Endothelial cell of umbilical vein (primary cell): ENCODE measurements around the gene S100A13.

ENCODE experiments used
- FOS ChIP-seq: IDR thresholded peaks from 2 replicates; pipeline ENCODE4 v1.6.1; 2011; ENCODE audit warnings: mild to moderate bottlenecking, low read length, moderate library complexity, borderline replicate concordance; ENCODE audit not compliant: insufficient read depth
- JUN ChIP-seq: IDR thresholded peaks from 2 replicates; pipeline ENCODE4 v1.6.1; 2011; ENCODE audit warnings: borderline replicate concordance, low read depth; ENCODE audit not compliant: insufficient read length, insufficient read depth
- MYC ChIP-seq: IDR thresholded peaks from one replicate; pipeline ENCODE4 v1.6.1; 2011; ENCODE audit warnings: mild to moderate bottlenecking, low read depth, low read length
- POLR2A ChIP-seq: IDR thresholded peaks from 2 replicates; pipeline ENCODE4 v1.6.1; 2012; ENCODE audit warnings: low read depth, mild to moderate bottlenecking, control low read depth, low read length
- POLR2AphosphoS5 ChIP-seq: IDR thresholded peaks from 2 replicates; pipeline ENCODE4 v1.6.1; 2012; ENCODE audit warnings: low read depth, mild to moderate bottlenecking, control low read depth, low read length, moderate library complexity; ENCODE audit not compliant: insufficient read depth
- TF ChIP-seq, protein P1 (sequence below), 2 donors: IDR thresholded peaks; 1 replicate in 1 of 2; 2 replicates in 1 of 2; pipeline ENCODE4 v1.5.1; 2011; ENCODE audit warnings: low read length in 2 of 2, mild to moderate bottlenecking in 2 of 2, moderate library complexity in 2 of 2, control low read depth in 1 of 2, inconsistent platforms in 1 of 2, low read depth in 1 of 2; ENCODE audit not compliant: insufficient read depth in 1 of 2; ENCODE audit errors: extremely low read depth in 1 of 2

GRCh38 chr1:153655333-153655732, 28.0 kb upstream of the S100A13 start:
- TF ChIP-seq, protein P1, sequence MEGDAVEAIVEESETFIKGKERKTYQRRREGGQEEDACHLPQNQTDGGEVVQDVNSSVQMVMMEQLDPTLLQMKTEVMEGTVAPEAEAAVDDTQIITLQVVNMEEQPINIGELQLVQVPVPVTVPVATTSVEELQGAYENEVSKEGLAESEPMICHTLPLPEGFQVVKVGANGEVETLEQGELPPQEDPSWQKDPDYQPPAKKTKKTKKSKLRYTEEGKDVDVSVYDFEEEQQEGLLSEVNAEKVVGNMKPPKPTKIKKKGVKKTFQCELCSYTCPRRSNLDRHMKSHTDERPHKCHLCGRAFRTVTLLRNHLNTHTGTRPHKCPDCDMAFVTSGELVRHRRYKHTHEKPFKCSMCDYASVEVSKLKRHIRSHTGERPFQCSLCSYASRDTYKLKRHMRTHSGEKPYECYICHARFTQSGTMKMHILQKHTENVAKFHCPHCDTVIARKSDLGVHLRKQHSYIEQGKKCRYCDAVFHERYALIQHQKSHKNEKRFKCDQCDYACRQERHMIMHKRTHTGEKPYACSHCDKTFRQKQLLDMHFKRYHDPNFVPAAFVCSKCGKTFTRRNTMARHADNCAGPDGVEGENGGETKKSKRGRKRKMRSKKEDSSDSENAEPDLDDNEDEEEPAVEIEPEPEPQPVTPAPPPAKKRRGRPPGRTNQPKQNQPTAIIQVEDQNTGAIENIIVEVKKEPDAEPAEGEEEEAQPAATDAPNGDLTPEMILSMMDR (IDR thresholded peaks at IDR 0.05; ENCODE audit: extremely low read depth in 1 of 2, insufficient read depth in 1 of 2, low read depth in 1 of 2, low read length in 2 of 2), result no peak
- no peak for TF ChIP-seq MYC
- TF ChIP-seq FOS, result no peak
- TF ChIP-seq JUN, result no peak
- no peak for TF ChIP-seq POLR2A
- no peak for TF ChIP-seq POLR2AphosphoS5
